Activated T-cell treated with anti-CD3 and anti-CD28 coated beads for 4 hours (primary cell): Measurements from ENCODE around the gene PPP1R16B.
"Not testable (repeated sequence)": the region's sequence is repeated elsewhere in the genome, so short reads cannot be mapped to it uniquely, and the experiment has no call there.

Source experiments
- DNase-seq: peaks from one replicate; pipeline ENCODE4 v3.0.0-alpha.2; 2020

The PPP1R16B gene

GRCh38 chr20:38794057-38794456, 11.4 kb upstream of the PPP1R16B start:
- DNase-seq = not testable (repeated sequence)

DNA sequence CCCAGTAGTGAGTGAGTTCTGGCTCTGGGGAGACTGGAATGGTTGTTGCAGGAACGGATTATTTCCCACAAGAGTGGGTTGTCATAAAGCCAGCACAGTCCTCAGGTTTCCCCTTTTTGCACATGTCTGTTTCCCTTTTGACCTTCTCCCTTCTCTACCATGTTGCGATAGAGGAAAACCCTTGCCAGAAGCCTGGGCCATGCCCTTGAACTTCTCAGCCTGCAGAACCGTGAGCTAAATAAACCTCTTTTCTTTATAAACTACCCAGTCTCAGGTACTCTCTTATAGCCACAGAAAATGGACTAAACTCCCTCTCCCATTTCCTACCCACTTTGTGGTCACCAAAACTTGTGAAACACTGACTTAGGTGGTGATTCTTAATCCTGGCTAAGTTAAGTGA, 7.2 kb upstream of the PPP1R16B start:
- DNase-seq = no peak

DNA sequence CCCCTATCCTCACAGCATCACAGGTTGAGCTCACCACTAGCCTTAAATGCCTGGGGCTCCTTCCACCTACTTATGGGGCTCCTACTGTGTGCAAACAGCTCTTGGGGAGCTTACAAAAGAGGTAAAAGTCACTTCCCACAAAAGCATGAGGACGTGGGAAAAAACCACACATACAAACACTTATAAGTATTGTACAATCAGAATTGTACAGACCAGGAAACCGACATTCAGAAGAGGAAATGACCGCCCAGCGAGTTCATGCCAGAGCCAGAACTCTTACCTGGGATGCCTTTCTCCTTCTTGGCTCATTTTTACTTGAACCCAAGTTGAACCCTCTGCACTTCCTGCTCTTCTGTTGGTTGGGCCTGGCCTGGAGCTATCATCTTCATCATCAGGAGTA, 6.3 kb upstream of the PPP1R16B start:
- DNase-seq = no peak

- no peak for DNase-seq
Measured at GRCh38 chr20:38800882-38801281, 4.6 kb upstream of the PPP1R16B start.

GRCh38 chr20:38804221-38804620, 1.3 kb upstream of the PPP1R16B start:
- DNase-seq = no peak

DNA sequence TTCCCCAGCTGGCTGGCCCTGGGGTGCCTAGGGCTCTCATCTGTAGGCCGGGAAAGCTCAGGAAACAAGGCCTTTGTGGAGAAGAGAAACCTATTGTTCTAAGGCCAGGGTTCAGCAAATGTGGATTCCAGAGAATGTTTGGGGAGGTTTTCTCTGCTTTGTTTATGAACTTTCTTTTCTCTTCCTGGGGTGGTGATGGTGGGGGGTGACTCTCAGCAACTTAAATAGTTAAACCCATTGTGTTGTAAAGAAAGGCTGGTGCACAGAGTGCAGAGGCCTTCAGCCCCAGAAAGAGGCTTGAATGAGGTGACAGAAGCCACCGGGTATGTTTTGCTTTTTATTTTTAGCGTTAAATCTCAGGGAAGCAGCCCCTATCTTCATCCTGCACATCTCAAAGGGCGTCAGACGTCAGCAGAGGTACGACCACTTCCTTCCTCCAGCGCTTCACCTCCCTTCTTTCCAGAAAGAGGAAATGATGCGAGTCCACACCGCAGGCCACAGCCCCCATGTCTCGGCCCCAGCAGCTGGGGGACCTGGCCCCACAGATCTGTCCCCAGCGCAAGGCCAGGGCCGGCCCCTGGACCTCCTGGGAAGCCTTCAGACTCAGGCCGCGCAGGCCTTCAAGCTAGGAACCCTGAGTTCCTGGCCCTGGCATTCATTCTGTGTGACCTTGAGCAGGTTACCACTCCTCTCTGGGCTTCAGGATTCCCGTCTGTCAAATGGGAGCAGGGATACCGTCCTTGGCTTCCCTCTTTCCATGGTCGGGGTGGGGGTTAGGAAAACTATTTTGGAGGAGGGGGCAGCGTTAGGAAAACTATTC, 605 bp upstream of the PPP1R16B start:
- DNase-seq = peak; percentile 43

DNA sequence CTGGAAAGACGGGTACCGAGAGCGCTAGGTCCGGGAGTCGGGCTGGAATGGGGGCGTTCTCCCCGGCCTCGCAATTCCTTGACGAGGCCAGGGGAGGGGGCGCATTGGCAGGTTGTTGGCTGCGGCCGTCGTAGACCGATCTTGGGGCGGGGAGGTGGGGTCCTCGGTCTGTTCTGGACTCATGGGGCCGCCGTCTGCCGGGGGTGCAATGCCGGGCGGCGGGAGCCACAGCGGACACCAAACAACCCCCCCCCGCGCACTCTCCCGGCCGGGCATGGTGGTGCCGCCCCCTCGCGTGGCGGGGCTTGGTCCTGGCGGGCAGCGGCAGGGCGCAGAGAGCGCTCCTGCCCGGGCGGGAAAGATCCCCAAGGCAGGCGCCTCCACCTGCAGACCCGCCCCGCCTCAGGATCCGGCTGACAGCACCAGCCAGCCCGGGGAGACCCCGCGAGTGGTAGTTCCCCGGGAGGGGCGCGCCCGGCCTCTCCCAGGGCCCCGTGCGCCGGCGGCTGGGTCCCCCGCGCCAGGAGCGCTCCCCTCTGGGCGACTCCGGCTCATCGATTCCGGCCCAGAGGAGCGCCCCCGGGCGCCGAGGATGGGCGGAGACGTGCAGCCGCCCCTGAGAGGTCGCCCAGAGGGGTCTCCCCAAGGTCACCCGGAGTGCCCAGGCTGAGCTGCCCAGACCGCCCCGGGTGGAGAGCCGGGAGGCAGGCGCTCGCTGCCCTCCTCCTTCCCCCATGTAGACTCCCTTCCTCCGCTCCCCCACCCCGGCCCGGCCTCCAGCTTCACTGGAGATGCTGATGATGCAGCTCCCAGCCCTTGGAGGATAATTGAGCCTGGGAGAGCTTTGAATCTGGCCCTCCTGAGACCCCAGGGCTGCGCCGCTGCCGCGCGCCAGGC, 709 bp downstream of the PPP1R16B start:
- peak; percentile 12 for DNase-seq

- DNase-seq = peak; percentile 26
Measured at GRCh38 chr20:38806855-38807655, 1.6 kb downstream of the PPP1R16B start.

GRCh38 chr20:38809942-38810341, 4.4 kb downstream of the PPP1R16B start:
- no peak for DNase-seq

DNA sequence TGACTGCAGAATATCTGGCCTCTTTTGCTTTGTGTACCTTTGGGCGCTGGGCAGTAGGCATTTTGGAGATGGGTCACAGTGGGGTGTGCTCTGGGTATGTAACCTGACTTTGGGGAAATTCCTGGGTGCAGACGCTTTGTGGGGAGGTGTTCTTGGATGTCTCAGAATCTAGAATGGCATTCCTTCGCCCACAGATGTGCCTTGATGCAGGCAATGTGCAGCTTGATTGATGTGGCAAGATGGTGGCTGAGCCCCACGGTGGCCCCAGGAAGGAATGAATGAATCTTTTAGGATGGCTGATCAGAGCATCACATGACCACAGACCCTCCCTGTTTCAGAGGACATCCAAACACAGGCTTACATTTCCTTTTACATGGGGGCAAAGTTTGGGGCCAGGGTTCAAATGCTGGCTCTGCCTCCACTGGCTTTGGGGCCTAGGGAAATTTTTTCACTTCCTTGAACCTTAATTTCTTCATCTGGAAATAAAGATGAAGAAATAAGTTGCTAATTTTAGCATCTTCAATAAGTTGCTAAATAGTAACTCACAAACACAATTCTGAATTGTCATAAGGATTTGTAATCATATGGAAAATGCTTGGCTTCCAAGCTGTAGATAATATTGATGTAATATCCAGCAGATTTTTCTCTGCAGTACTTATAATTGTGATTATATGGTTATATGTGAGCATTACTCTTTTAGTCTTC, 5.6 kb downstream of the PPP1R16B start:
- DNase-seq = no peak

GRCh38 chr20:38811769-38812168, 6.3 kb downstream of the PPP1R16B start:
- no peak for DNase-seq

GRCh38 chr20:38812182-38812581, 6.7 kb downstream of the PPP1R16B start:
- DNase-seq = no peak

- DNase-seq = no peak
Measured at GRCh38 chr20:38812709-38813573, 7.4 kb downstream of the PPP1R16B start.

DNA sequence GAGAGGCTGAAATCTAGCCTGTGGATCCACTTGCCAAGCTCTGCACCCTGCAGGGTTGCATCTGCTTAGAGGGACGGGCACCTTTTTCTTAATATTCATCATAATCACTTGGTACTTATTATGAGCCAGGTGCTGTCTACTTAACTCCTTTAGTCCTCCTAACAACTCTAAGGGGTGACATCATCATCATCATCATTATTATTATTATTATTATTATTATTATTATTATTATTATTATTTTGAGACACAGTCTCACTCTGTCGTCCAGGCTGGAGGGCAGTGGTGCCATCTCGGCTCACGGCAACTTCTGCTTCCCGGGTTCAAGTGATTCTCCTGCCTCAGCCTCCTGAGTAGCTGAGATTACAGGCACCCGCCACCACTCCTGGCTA, 8.1 kb downstream of the PPP1R16B start:
- not testable (repeated sequence) for DNase-seq

DNA sequence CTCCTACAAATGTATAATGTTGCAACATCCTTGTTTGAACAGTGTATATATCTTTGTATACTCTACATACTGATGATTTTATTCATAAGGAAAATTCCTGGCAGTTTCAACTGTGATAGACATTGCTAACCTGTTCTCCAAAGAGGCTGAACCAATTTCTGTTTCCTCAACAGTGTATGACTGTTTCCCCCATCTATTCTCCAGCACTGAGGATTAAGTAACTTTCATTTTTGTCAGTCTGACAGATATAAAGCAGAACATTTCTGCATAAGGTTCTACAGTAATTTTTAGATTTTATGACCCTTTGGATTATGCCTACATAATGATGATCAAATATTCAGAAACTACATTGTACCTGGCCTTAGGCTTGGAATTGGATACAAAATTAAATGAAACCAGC, 9.9 kb downstream of the PPP1R16B start:
- no peak for DNase-seq

- no peak for DNase-seq
Measured at GRCh38 chr20:38818113-38819065, 12.9 kb downstream of the PPP1R16B start.

GRCh38 chr20:38825571-38825900, 20.0 kb downstream of the PPP1R16B start:
- no peak for DNase-seq

GRCh38 chr20:38825901-38826625, 20.6 kb downstream of the PPP1R16B start:
- no peak for DNase-seq

- no peak for DNase-seq
Measured at GRCh38 chr20:38827770-38828281, 22.3 kb downstream of the PPP1R16B start.
